SKM-1 treated with dmso at 0.1 percent for 144 hours (cell line): ENCODE results near the gene DTYMK.

ENCODE experiments used
- DNase-seq: peaks from one replicate; lab custom pipeline; 2025; ENCODE audit not compliant: unreplicated experiment; lab: John Stamatoyannopoulos, UW

DTYMK gene

GRCh38 chr2:241652142-241652541 is 34.5 kb downstream of the DTYMK start:
- no peak for DNase-seq

DNA sequence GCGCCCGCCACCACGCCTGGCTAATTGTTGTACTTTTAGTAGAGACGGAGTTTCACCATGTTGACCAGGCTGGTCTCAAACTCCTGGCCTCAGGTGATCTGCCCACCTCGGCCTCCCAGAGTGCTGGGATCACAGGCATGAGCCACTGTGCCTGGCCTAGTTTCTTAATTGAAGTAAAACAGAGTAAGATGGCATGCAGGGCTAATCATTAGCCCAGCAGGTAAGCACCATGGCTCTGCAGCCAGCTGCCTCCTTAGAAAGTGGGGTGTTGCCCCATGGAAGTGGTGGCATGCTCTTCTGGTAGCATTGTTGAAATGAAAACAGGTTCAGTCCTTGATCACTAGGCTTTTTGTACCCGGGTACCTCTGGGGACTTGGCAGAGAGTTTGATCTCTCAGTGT is 36.7 kb downstream of the DTYMK start:
- no peak for DNase-seq

GRCh38 chr2:241649404-241649803 is 37.2 kb downstream of the DTYMK start:
- no peak for DNase-seq

DNA sequence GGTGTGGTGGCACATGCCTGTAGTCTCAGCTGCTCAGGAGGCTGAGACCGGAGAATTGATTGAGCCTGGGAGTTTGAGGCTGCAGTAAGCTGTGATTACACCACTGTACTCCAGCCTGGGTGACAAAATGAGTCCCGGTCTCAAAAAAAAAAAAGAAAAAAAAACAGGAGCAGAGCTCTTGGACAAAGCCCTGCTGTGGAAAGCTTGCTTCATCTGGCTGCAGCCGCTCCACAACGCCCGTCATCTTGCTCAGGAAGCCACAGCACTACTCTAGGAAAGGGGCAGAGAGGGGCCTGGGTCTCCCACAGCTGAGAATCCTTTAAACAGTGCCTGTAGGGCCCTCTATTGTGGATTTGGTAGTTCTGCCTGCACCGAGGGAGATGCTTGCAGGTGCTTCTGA is 38.2 kb downstream of the DTYMK start:
- no peak for DNase-seq

GRCh38 chr2:241645915-241646645 is 40.5 kb downstream of the DTYMK start:
- DNase-seq: no peak

GRCh38 chr2:241645056-241645914 is 41.3 kb downstream of the DTYMK start:
- DNase-seq: no peak

GRCh38 chr2:241641631-241642030 is 45.0 kb downstream of the DTYMK start:
- DNase-seq: no peak

GRCh38 chr2:241640165-241640795 is 46.3 kb downstream of the DTYMK start:
- no peak for DNase-seq

GRCh38 chr2:241639385-241639784 is 47.2 kb downstream of the DTYMK start:
- DNase-seq: no peak

- no peak for DNase-seq
Observed at GRCh38 chr2:241638940-241639339, 47.7 kb downstream of the DTYMK start.

- DNase-seq: peak; percentile 22
Observed at GRCh38 chr2:241637795-241638660, 48.6 kb downstream of the DTYMK start.

DNA sequence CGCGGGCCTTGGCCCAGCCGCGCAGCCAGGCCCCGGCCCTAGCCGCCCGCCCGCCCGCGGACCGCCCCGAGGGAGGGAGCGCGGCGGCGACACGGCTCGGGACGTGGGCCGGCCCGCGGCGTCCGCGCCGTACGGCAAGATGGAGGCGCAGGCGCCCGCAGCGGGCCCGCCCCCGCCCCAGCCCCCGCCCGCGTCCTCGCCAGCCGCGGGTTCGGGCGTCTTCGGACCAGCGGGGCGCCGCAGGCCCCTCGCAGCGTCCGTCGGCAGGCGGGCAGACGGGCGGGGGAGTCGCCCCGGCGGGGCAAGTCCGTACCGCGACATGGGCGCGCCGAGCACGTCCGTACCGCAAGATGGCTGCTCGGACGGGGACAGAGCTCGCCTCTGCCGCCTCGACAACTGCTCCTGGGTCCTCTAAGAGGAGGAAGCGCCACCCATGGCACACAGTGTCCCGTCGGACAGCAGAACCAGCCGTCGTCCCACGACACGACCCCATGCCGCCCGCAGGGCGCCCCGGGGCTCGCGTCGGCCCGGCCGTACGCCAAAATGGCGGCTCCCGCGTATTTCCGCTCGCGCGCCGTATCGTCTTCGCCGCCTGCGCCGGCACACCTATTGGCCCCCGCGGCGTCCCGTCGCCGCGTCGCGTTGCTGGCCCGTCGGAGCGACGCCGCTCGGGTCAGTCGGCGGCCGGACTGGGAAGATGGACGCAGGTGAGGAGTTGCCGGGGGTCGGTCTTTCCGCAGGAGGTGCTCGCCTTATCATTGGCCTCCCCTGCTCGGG is 49.4 kb downstream of the DTYMK start, which contains the start of the genes ATG4B and THAP4:
Gene ATG4B (plus strand): TSS at position 676 of the 777 bp plus-strand sequence. CDS start 22 bp downstream, at position 698.
Gene THAP4 (minus strand): TSS at position 141 of the 777 bp plus-strand sequence. CDS start 141 bp downstream, outside the sequence.
- peak; percentile 60 for DNase-seq

- no peak for DNase-seq
Observed at GRCh38 chr2:241636182-241637017, 50.2 kb downstream of the DTYMK start.

GRCh38 chr2:241635756-241636155 is 50.9 kb downstream of the DTYMK start:
- no peak for DNase-seq

DNA sequence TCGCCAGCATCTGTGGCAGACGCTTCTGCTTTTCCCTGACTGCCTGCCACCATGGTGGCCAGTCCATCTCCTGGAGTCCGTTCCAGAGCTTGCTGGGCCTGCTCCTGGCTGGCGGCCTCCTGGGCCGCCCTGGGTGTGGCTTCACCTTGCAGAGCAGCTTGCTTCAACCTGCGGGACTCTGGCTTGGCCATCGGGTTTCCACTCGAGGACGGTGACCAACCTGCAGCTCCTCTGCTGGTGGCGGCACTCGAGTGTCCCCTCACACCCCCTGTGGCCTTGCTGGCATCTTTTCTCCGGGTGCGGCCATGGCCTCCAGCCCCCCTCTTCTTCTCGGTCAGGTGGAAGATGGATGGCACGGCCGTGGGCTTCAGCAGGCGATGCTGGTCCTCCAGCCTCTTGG is 53.1 kb downstream of the DTYMK start:
- no peak for DNase-seq

- DNase-seq: no peak
Observed at GRCh38 chr2:241632478-241633325, 53.9 kb downstream of the DTYMK start.

DNA sequence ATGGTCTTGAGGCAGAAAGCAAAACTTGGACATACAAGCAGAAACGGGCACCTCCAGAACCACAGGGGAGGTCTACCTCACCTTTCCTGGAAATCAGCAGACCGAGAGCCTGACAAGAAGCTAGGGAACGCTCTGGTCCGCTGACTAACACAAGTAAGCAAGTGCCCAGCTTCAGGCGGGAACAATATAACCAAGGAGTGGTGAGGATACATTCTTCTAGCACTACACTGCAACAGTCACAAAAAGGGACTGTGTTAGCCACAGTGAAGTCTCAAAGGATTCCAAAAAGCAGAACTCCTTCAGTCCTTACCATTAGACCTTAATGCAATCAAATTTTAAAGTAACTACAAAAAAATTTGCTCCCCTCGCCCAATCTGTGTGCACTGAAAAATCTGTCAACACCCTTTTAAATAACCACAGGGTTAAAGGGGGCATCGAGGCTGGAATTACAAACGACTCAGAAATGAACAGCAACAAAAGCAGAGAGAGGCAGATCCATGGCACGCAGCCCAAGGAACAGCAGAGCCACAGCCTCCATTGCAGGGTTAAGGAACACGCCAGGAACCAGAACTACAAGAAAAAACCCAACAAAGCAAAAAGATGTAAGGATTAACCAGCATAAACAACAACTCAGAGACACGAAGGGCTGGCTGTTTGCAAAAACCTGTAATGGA is 56.7 kb downstream of the DTYMK start:
- DNase-seq: no peak
